ENCODE measurements around the gene C6orf58. TPM values are rescaled to one million over a fixed set of nuclear protein-coding genes. Genes with fewer than 3 reads are reported as not detected.
"Not testable (repeated sequence)": the region's sequence is repeated elsewhere in the genome, so short reads cannot be mapped to it uniquely, and the experiment has no call there.

Gene C6orf58
- total RNA-seq, 2 donors from 2014 or later = not detected

- Mint-ChIP-seq H3K27ac (no peak overlapping the region), H3K36me3 (no peaks in the 10 kb centered on the region), H3K9me3 (no peaks in the 10 kb centered on the region)
- DNase-seq (ENCODE audit: low spot score in 2 of 2) (no peak), ATAC-seq (no peak)
These were observed 5.9 kb downstream of the C6orf58 start for GRCh38 chr6:127582777-127583462.

- H3K9me3 Mint-ChIP-seq = no peaks in the 10 kb centered on the region
- H3K36me3 Mint-ChIP-seq = no peaks in the 10 kb centered on the region
These were observed 8.1 kb downstream of the C6orf58 start for GRCh38 chr6:127585123-127585522.

GRCh38 chr6:127586372-127586771 lies 9.4 kb downstream of the C6orf58 start:
- H3K9me3 Mint-ChIP-seq = no peaks in the 10 kb centered on the region
- DNase-seq (ENCODE audit: low spot score in 2 of 2) (no peak), ATAC-seq (no peak)
- H3K27ac Mint-ChIP-seq = peak overlapping the region in 1 of 2 donors; percentile 30
- no peaks in the 10 kb centered on the region for H3K36me3 Mint-ChIP-seq

More at GRCh38 chr6:127585123-127585522, 8.1 kb downstream of the C6orf58 start:
- ATAC-seq (no peak), DNase-seq (ENCODE audit: low spot score in 2 of 2) (no peak)
- H3K27ac Mint-ChIP-seq = no peak overlapping the region

GRCh38 chr6:127587875-127588274 lies 10.9 kb downstream of the C6orf58 start:
- no peaks in the 10 kb centered on the region for H3K36me3 Mint-ChIP-seq

GRCh38 chr6:127589135-127589534 lies 12.2 kb downstream of the C6orf58 start:
- H3K27ac Mint-ChIP-seq = no peak overlapping the region
- DNase-seq (ENCODE audit: low spot score in 2 of 2) (no peak), ATAC-seq (no peak)
- H3K36me3 Mint-ChIP-seq = no peaks in the 10 kb centered on the region
- H3K9me3 Mint-ChIP-seq = no peaks in the 10 kb centered on the region

More at GRCh38 chr6:127587875-127588274, 10.9 kb downstream of the C6orf58 start:
- ATAC-seq = no peak
- no peak for DNase-seq (ENCODE audit: low spot score in 2 of 2)
- H3K9me3 Mint-ChIP-seq = no peaks in the 10 kb centered on the region
- H3K27ac Mint-ChIP-seq = no peak overlapping the region

- H3K9me3 Mint-ChIP-seq = no peaks in the 10 kb centered on the region
- no peaks in the 10 kb centered on the region for H3K36me3 Mint-ChIP-seq
- no peak for ATAC-seq
- H3K27ac Mint-ChIP-seq = no peak overlapping the region
- no peak for DNase-seq (ENCODE audit: low spot score in 2 of 2)
These were observed 13.4 kb downstream of the C6orf58 start for GRCh38 chr6:127590344-127590743.

- ATAC-seq (no peak), DNase-seq (ENCODE audit: low spot score in 2 of 2) (no peak)
- no peak overlapping the region for H3K27ac Mint-ChIP-seq
- H3K36me3 Mint-ChIP-seq = no peaks in the 10 kb centered on the region
- no peaks in the 10 kb centered on the region for H3K9me3 Mint-ChIP-seq
These were observed 16.0 kb downstream of the C6orf58 start for GRCh38 chr6:127592964-127593363.

- H3K27ac Mint-ChIP-seq; ATAC-seq; H3K36me3 Mint-ChIP-seq; H3K9me3 Mint-ChIP-seq; DNase-seq (ENCODE audit: low spot score in 2 of 2): not testable (repeated sequence)
These were observed 16.5 kb downstream of the C6orf58 start for GRCh38 chr6:127593456-127593855.

GRCh38 chr6:127606131-127606562 lies 29.2 kb downstream of the C6orf58 start:
- H3K36me3 Mint-ChIP-seq = no peaks in the 10 kb centered on the region
- ATAC-seq = peak in 1 of 2 donors; percentile 18
- H3K27ac Mint-ChIP-seq = no peak overlapping the region
- DNase-seq (ENCODE audit: low spot score in 2 of 2) = no peak
- no peaks in the 10 kb centered on the region for H3K9me3 Mint-ChIP-seq

- no peaks in the 10 kb centered on the region for H3K9me3 Mint-ChIP-seq
- ATAC-seq = no peak
These were observed 31.7 kb downstream of the C6orf58 start for GRCh38 chr6:127608554-127609270.

GRCh38 chr6:127618729-127619128 lies 41.8 kb downstream of the C6orf58 start:
- Mint-ChIP-seq H3K27ac (no peak overlapping the region), H3K9me3 (no peaks in the 10 kb centered on the region)

More at GRCh38 chr6:127608554-127609270, 31.7 kb downstream of the C6orf58 start:
- Mint-ChIP-seq H3K27ac (no peak overlapping the region), H3K36me3 (no peaks in the 10 kb centered on the region)
- no peak for DNase-seq (ENCODE audit: low spot score in 2 of 2)

GRCh38 chr6:127630800-127631199 lies 53.8 kb downstream of the C6orf58 start:
- Mint-ChIP-seq H3K36me3 (no peaks in the 10 kb centered on the region), H3K9me3 (no peaks in the 10 kb centered on the region), H3K27ac (no peak overlapping the region)
- DNase-seq (ENCODE audit: low spot score in 2 of 2) (no peak), ATAC-seq (no peak)

More at GRCh38 chr6:127618729-127619128, 41.8 kb downstream of the C6orf58 start:
- ATAC-seq (no peak), DNase-seq (ENCODE audit: low spot score in 2 of 2) (no peak)
- no peaks in the 10 kb centered on the region for H3K36me3 Mint-ChIP-seq

GRCh38 chr6:127634178-127634577 lies 57.2 kb downstream of the C6orf58 start:
- Mint-ChIP-seq H3K27ac (no peak overlapping the region), H3K9me3 (no peaks in the 10 kb centered on the region), H3K36me3 (no peaks in the 10 kb centered on the region)
- no peak for DNase-seq (ENCODE audit: low spot score in 2 of 2)
- ATAC-seq = no peak

- Mint-ChIP-seq H3K36me3 (no peaks in the 10 kb centered on the region), H3K27ac (no peak overlapping the region), H3K9me3 (no peaks in the 10 kb centered on the region)
- ATAC-seq = no peak
- no peak for DNase-seq (ENCODE audit: low spot score in 2 of 2)
These were observed 58.1 kb downstream of the C6orf58 start for GRCh38 chr6:127635091-127635490.

- peaks cover 0 to 7% of the 10 kb centered on the region in 2 donors for H3K36me3 Mint-ChIP-seq
- H3K9me3 Mint-ChIP-seq = peaks cover 0 to 6% of the 10 kb centered on the region in 2 donors
- DNase-seq (ENCODE audit: low spot score in 2 of 2) = no peak
- ATAC-seq = no peak
- H3K27ac Mint-ChIP-seq = no peak overlapping the region
These were observed 60.9 kb downstream of the C6orf58 start for GRCh38 chr6:127637830-127638409.

All from activated naive CD4-positive, alpha-beta T cell treated with anti-CD3 and anti-CD28 coated beads, Interleukin-2, amount 50 U/mL, for 72 hours (primary cell).